Trophoblast cell (in vitro differentiated cells and primary cell): Measurements from ENCODE around the gene AADACL2.
A peak's percentile ranks its signal among the peaks of the same experiment; 100 is the strongest.

Experiments used
- DNase-seq, 2 donors: peaks; one replicate each; pipeline ENCODE4 v3.0.0-alpha.2; 2016
- H2AFZ ChIP-seq: 2 replicates; pipeline ENCODE4 v1.6.1; 2013; ENCODE audit warnings: low read length, moderate library complexity, mild to moderate bottlenecking; ENCODE audit not compliant: insufficient read depth, poor library complexity
- H2AK5ac ChIP-seq: 2 replicates; pipeline ENCODE4 v1.6.1; 2013; ENCODE audit warnings: mild to moderate bottlenecking, low read length
- H2BK120ac ChIP-seq: 2 replicates; pipeline ENCODE4 v1.6.1; 2013; ENCODE audit warnings: low read length, mild to moderate bottlenecking, moderate library complexity; ENCODE audit not compliant: insufficient read depth, poor library complexity
- H2BK12ac ChIP-seq: 2 replicates; pipeline ENCODE4 v1.6.1; 2013; ENCODE audit warnings: mild to moderate bottlenecking, low read length, moderate library complexity
- H2BK5ac ChIP-seq: 2 replicates; pipeline ENCODE4 v1.6.1; 2013; ENCODE audit warnings: low read length, low read depth, moderate library complexity, mild to moderate bottlenecking; ENCODE audit not compliant: poor library complexity
- H3K14ac ChIP-seq: 2 replicates; pipeline ENCODE4 v1.6.1; 2013; ENCODE audit warnings: mild to moderate bottlenecking, low read length
- H3K18ac ChIP-seq: 2 replicates; pipeline ENCODE4 v1.6.1; 2013; ENCODE audit warnings: mild to moderate bottlenecking, low read length
- H3K23ac ChIP-seq: 2 replicates; pipeline ENCODE4 v1.6.1; 2013; ENCODE audit warnings: low read length
- H3K27ac ChIP-seq: 2 replicates; pipeline ENCODE4 v1.5.1; 2013; ENCODE audit warnings: low read depth, mild to moderate bottlenecking, inconsistent platforms, low read length, moderate library complexity
- H3K27me3 ChIP-seq: 2 replicates; pipeline ENCODE4 v1.6.1; 2013; ENCODE audit warnings: inconsistent platforms, mild to moderate bottlenecking, low read length, moderate library complexity; ENCODE audit not compliant: insufficient read depth
- H3K36me3 ChIP-seq, 2 experiments: 1 replicate in 1 of 2; 2 replicates in 1 of 2; pipeline ENCODE4 v1.6.1; 2013; ENCODE audit warnings: low read length in 2 of 2, mild to moderate bottlenecking in 2 of 2, moderate library complexity in 1 of 2; ENCODE audit not compliant: insufficient read depth in 2 of 2, control insufficient read depth in 1 of 2
- H3K4ac ChIP-seq: 2 replicates; pipeline ENCODE4 v1.6.1; 2013; ENCODE audit warnings: low read depth, mild to moderate bottlenecking, low read length, moderate library complexity
- H3K4me1 ChIP-seq, 2 experiments: 1 replicate in 1 of 2; 2 replicates in 1 of 2; pipeline ENCODE4 v1.6.1; 2013; ENCODE audit warnings: low read length in 2 of 2, mild to moderate bottlenecking in 2 of 2, moderate library complexity in 1 of 2; ENCODE audit not compliant: insufficient read depth in 2 of 2, control insufficient read depth in 1 of 2
- H3K4me2 ChIP-seq: 2 replicates; pipeline ENCODE4 v1.6.1; 2013; ENCODE audit warnings: inconsistent platforms, mild to moderate bottlenecking, low read length, moderate library complexity
- H3K4me3 ChIP-seq: 2 replicates; pipeline ENCODE4 v1.5.1; 2013; ENCODE audit warnings: mild to moderate bottlenecking, low read depth, low read length, inconsistent platforms
- H3K79me1 ChIP-seq: one replicate; pipeline ENCODE4 v1.6.1; 2013; ENCODE audit warnings: low read length
- H3K79me2 ChIP-seq: 2 replicates; pipeline ENCODE4 v1.6.1; 2013; ENCODE audit warnings: low read length, mild to moderate bottlenecking; ENCODE audit not compliant: control insufficient read depth, insufficient read depth, poor library complexity
- H3K9ac ChIP-seq: 2 replicates; pipeline ENCODE4 v1.6.1; 2013; ENCODE audit warnings: mild to moderate bottlenecking, low read length
- H3K9me3 ChIP-seq: 2 replicates; pipeline ENCODE4 v1.6.1; 2013; ENCODE audit warnings: low read depth, mild to moderate bottlenecking, control low read depth, inconsistent platforms, low read length; ENCODE audit not compliant: insufficient read depth
- H4K12ac ChIP-seq: 2 replicates; pipeline ENCODE4 v1.6.1; 2013; ENCODE audit warnings: low read depth, mild to moderate bottlenecking, low read length, moderate library complexity
- H4K8ac ChIP-seq: 2 replicates; pipeline ENCODE4 v1.6.1; 2013; ENCODE audit warnings: low read depth, mild to moderate bottlenecking, low read length, moderate library complexity
- H4K91ac ChIP-seq: one replicate; pipeline ENCODE4 v1.6.1; 2013; ENCODE audit warnings: low read depth, mild to moderate bottlenecking, low read length, moderate library complexity
- whole genome bisulfite sequencing: extraction: QIAGEN DNeasy Blood & Tissue Kit; methylation state at CpG from one replicate; pipeline ENCODE4 v1.1.7; 2013; ENCODE audit warnings: missing lambda C conversion rate; ENCODE audit not compliant: insufficient read length, insufficient coverage; ENCODE audit errors: extremely low coverage; 5-methylcytosine and 5-hydroxymethylcytosine counted together

AADACL2 gene

GRCh38 chr3:151743855-151744254, 10.1 kb downstream of the AADACL2 start:
- H3K79me2 ChIP-seq, result no peaks in the 10 kb centered on the region
- no peak for DNase-seq
- H3K9ac ChIP-seq, result no peak overlapping the region
- H3K9me3 ChIP-seq, result no peaks in the 10 kb centered on the region
- H3K79me1 ChIP-seq, result peaks cover 2% of the 10 kb centered on the region
- no peak overlapping the region for H2BK12ac ChIP-seq
- no peak overlapping the region for H3K14ac ChIP-seq
- no peak overlapping the region for H3K4ac ChIP-seq
- no peak overlapping the region for H4K91ac ChIP-seq
- H3K4me2 ChIP-seq, result no peak overlapping the region
- H3K27me3 ChIP-seq, result no peaks in the 10 kb centered on the region
- H2AK5ac ChIP-seq, result no peak overlapping the region
- no peak overlapping the region for H2BK5ac ChIP-seq
- H3K27ac ChIP-seq, result no peak overlapping the region
- no peak overlapping the region for H4K8ac ChIP-seq
- peaks cover 7 to 8% of the 10 kb centered on the region in 2 experiments for H3K4me1 ChIP-seq
- no peak overlapping the region for H4K12ac ChIP-seq
- H2AFZ ChIP-seq, result no peak overlapping the region
- H3K36me3 ChIP-seq, result no peaks in the 10 kb centered on the region
- no peak overlapping the region for H2BK120ac ChIP-seq
- no peak overlapping the region for H3K23ac ChIP-seq
- H3K18ac ChIP-seq, result no peak overlapping the region
- WGBS, result no CpG with 5 or more reads among the region's 4 CpGs
- no peak overlapping the region for H3K4me3 ChIP-seq

- Histone ChIP-seq H3K14ac (no peak overlapping the region), H3K18ac (no peak overlapping the region), H2BK12ac (no peak overlapping the region), H3K4me2 (no peak overlapping the region), H3K79me2 (no peaks in the 10 kb centered on the region), H3K79me1 (no peaks in the 10 kb centered on the region), H3K27me3 (no peaks in the 10 kb centered on the region), H2AFZ (no peak overlapping the region), H3K4ac (no peak overlapping the region), H4K8ac (no peak overlapping the region), H3K4me3 (no peak overlapping the region), H3K23ac (no peak overlapping the region), H2BK5ac (no peak overlapping the region), H2AK5ac (no peak overlapping the region), H3K9me3 (no peaks in the 10 kb centered on the region), H4K91ac (no peak overlapping the region), H4K12ac (no peak overlapping the region), H3K36me3 (no peaks in the 10 kb centered on the region), H3K9ac (no peak overlapping the region), H3K27ac (no peak overlapping the region), H2BK120ac (no peak overlapping the region), H3K4me1 (no peaks in the 10 kb centered on the region)
- peak in 1 of 2 donors; percentile 63 for DNase-seq
- WGBS, result no CpG with 5 or more reads among the region's 6 CpGs
Measured at GRCh38 chr3:151750181-151750580, 16.5 kb downstream of the AADACL2 start.

DNA sequence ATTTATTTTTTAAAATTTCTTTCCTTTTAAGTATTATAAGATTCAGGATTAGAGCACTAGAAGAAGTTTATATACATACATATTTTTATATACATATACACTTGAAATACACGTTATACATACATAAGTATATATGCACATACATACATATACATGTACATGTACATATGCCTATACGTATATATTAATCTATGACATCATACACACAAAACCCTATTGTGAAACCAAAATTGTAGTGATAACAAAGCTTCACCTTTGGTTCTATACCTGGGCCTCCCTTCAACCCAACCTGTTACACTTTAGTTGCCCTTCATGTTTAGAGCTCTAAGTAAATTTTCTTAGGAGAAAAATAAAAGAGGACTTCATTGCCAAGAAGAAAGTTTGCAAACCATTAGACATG, 17.0 kb downstream of the AADACL2 start:
- Histone ChIP-seq H3K9me3 (no peaks in the 10 kb centered on the region), H3K4me3 (no peak overlapping the region), H3K79me2 (no peaks in the 10 kb centered on the region), H2AK5ac (no peak overlapping the region), H2AFZ (no peak overlapping the region), H4K12ac (no peak overlapping the region), H4K91ac (no peak overlapping the region), H3K9ac (no peak overlapping the region), H3K27me3 (no peaks in the 10 kb centered on the region), H3K27ac (no peak overlapping the region), H3K36me3 (no peaks in the 10 kb centered on the region), H3K4me1 (no peaks in the 10 kb centered on the region), H2BK5ac (no peak overlapping the region), H3K14ac (no peak overlapping the region), H3K23ac (no peak overlapping the region), H3K79me1 (no peaks in the 10 kb centered on the region), H3K4me2 (no peak overlapping the region), H3K18ac (no peak overlapping the region), H4K8ac (no peak overlapping the region), H2BK12ac (no peak overlapping the region), H2BK120ac (no peak overlapping the region), H3K4ac (no peak overlapping the region)
- no CpG with 5 or more reads among the region's 2 CpGs for WGBS
- DNase-seq, result no peak

GRCh38 chr3:151751161-151751560, 17.4 kb downstream of the AADACL2 start:
- no CpG with 5 or more reads among the region's 1 CpG for WGBS

More at GRCh38 chr3:151751161-151751560, 17.4 kb downstream of the AADACL2 start:
- Histone ChIP-seq H3K4me1 (no peaks in the 10 kb centered on the region), H3K9me3 (no peaks in the 10 kb centered on the region), H4K12ac (no peak overlapping the region), H3K27ac (no peak overlapping the region), H3K4ac (no peak overlapping the region), H2AFZ (no peak overlapping the region), H3K4me3 (no peak overlapping the region), H2AK5ac (no peak overlapping the region), H3K79me1 (no peaks in the 10 kb centered on the region), H3K4me2 (no peak overlapping the region), H2BK12ac (no peak overlapping the region), H3K9ac (no peak overlapping the region), H3K36me3 (no peaks in the 10 kb centered on the region), H3K14ac (no peak overlapping the region), H2BK5ac (no peak overlapping the region), H4K91ac (no peak overlapping the region), H3K23ac (no peak overlapping the region), H3K79me2 (no peaks in the 10 kb centered on the region), H2BK120ac (no peak overlapping the region), H4K8ac (no peak overlapping the region), H3K18ac (no peak overlapping the region), H3K27me3 (no peaks in the 10 kb centered on the region)
- peak; percentile 43 to 96 for DNase-seq
